Right forelimb (tissue), 1 donor: ENCODE measurements around the gene MARK3.

ENCODE experiments used
- DNase-seq: peaks from one replicate; pipeline ENCODE4 v3.0.0-alpha.2; 2018

MARK3 gene

GRCh38 chr14:103528587-103529382 lies 143.6 kb downstream of the MARK3 start, which contains the start of gene TRMT61A:
TRMT61A (plus strand) TSS chr14:103529196; CDS start chr14:103529979, 783 bp downstream.
- peak; percentile 96 for DNase-seq

GRCh38 chr14:103529383-103530365 lies 144.5 kb downstream of the MARK3 start:
- DNase-seq: no peak

GRCh38 chr14:103530390-103530789 lies 145.2 kb downstream of the MARK3 start:
- peak; percentile 59 for DNase-seq

GRCh38 chr14:103530831-103531230 lies 145.6 kb downstream of the MARK3 start:
- no peak for DNase-seq

- no peak for DNase-seq
Measured at GRCh38 chr14:103531421-103532215, 146.4 kb downstream of the MARK3 start.

GRCh38 chr14:103532216-103533136 lies 147.3 kb downstream of the MARK3 start:
- DNase-seq: no peak

GRCh38 chr14:103533137-103533998 lies 148.2 kb downstream of the MARK3 start:
- no peak for DNase-seq

GRCh38 chr14:103533999-103534575 lies 148.9 kb downstream of the MARK3 start:
- no peak for DNase-seq

- no peak for DNase-seq
Measured at GRCh38 chr14:103534576-103535061, 149.4 kb downstream of the MARK3 start.

- no peak for DNase-seq
Measured at GRCh38 chr14:103535081-103535890, 150.1 kb downstream of the MARK3 start.

GRCh38 chr14:103535891-103536565 lies 150.8 kb downstream of the MARK3 start:
- no peak for DNase-seq

GRCh38 chr14:103536693-103537092 lies 151.5 kb downstream of the MARK3 start:
- DNase-seq: no peak

GRCh38 chr14:103537175-103537990 lies 152.2 kb downstream of the MARK3 start:
- no peak for DNase-seq

- no peak for DNase-seq
Measured at GRCh38 chr14:103538291-103539055, 153.3 kb downstream of the MARK3 start.

GRCh38 chr14:103539056-103539825 lies 154.0 kb downstream of the MARK3 start:
- no peak for DNase-seq
